Cardiac fibroblast (primary cell): Measurements from ENCODE around the gene SPATA31E1.
"Not testable (repeated sequence)": the region's sequence is repeated elsewhere in the genome, so short reads cannot be mapped to it uniquely, and the experiment has no call there.

Experiments
- DNase-seq, 2 donors: peaks; one replicate each; pipeline versions ENCODE4 v3.0.0 to v3.0.0-alpha.2; 2010; ENCODE audit warnings: low read depth in 2 of 2
- H3K4me3 ChIP-seq, 2 donors: replicated peaks in 1 of 2; 1 replicate in 1 of 2; 2 replicates in 1 of 2; pipeline ENCODE4 v1.5.1; 2011; ENCODE audit warnings: low read depth in 2 of 2, low read length in 2 of 2, mild to moderate bottlenecking in 2 of 2, moderate library complexity in 1 of 2
- TF ChIP-seq, protein P1 (sequence below): IDR thresholded peaks from one replicate; pipeline ENCODE4 v1.5.1; 2011; ENCODE audit warnings: low read depth, mild to moderate bottlenecking, low read length, inconsistent platforms

The SPATA31E1 gene

GRCh38 chr9:87892956-87893355 is 10.3 kb downstream of the SPATA31E1 start:
- no peak overlapping the region for H3K4me3 ChIP-seq
- no peak for DNase-seq
- TF ChIP-seq, protein P1, sequence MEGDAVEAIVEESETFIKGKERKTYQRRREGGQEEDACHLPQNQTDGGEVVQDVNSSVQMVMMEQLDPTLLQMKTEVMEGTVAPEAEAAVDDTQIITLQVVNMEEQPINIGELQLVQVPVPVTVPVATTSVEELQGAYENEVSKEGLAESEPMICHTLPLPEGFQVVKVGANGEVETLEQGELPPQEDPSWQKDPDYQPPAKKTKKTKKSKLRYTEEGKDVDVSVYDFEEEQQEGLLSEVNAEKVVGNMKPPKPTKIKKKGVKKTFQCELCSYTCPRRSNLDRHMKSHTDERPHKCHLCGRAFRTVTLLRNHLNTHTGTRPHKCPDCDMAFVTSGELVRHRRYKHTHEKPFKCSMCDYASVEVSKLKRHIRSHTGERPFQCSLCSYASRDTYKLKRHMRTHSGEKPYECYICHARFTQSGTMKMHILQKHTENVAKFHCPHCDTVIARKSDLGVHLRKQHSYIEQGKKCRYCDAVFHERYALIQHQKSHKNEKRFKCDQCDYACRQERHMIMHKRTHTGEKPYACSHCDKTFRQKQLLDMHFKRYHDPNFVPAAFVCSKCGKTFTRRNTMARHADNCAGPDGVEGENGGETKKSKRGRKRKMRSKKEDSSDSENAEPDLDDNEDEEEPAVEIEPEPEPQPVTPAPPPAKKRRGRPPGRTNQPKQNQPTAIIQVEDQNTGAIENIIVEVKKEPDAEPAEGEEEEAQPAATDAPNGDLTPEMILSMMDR, result no peak

- no peak overlapping the region for H3K4me3 ChIP-seq
- TF ChIP-seq, protein P1, result no peak
- no peak for DNase-seq
These were observed 12.4 kb downstream of the SPATA31E1 start for GRCh38 chr9:87894998-87895625.

GRCh38 chr9:87896891-87897290 is 14.2 kb downstream of the SPATA31E1 start:
- TF ChIP-seq, protein P1, result no peak
- DNase-seq, result no peak
- no peak overlapping the region for H3K4me3 ChIP-seq

- peak; percentile 16 to 50 for DNase-seq
- H3K4me3 ChIP-seq, result no peak overlapping the region
- TF ChIP-seq, protein P1, result no peak
These were observed 15.5 kb downstream of the SPATA31E1 start for GRCh38 chr9:87898151-87898550.

- not testable (repeated sequence) for H3K4me3 ChIP-seq, DNase-seq
These were observed 19.7 kb downstream of the SPATA31E1 start for GRCh38 chr9:87902371-87902770.

- no peak overlapping the region for H3K4me3 ChIP-seq
- TF ChIP-seq, protein P1, result no peak
- DNase-seq, result no peak
These were observed 26.8 kb downstream of the SPATA31E1 start for GRCh38 chr9:87909310-87910041.

DNA sequence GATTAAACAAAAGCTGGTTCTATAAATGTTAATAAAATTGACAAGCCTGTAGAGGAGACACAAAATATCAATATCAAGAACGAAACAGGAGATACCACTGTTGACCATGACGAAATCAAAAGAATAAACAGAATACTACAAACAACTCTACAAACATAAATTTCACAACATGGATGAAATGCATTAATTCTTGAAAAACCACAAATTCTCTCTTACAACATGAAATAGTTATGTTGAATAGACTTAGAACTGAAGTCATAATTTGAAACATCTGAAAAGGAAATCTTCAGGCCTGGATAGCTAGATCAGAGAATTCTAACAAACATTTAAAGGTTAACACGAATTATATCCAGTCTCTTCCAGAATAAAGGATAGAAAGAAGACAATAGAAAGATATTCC is 28.1 kb downstream of the SPATA31E1 start:
- DNase-seq, result no peak
- TF ChIP-seq, protein P1, result no peak
- H3K4me3 ChIP-seq, result no peak overlapping the region

GRCh38 chr9:87917662-87918061 is 35.0 kb downstream of the SPATA31E1 start, which contains the start of gene SPATA31C1:
Gene SPATA31C1 (plus strand): TSS chr9:87917962.
- not testable (repeated sequence) for DNase-seq, H3K4me3 ChIP-seq

- DNase-seq, H3K4me3 ChIP-seq: not testable (repeated sequence)
These were observed 36.3 kb downstream of the SPATA31E1 start for GRCh38 chr9:87919013-87919412.

- H3K4me3 ChIP-seq, DNase-seq: not testable (repeated sequence)
These were observed 38.9 kb downstream of the SPATA31E1 start for GRCh38 chr9:87921561-87921960.

- H3K4me3 ChIP-seq, DNase-seq: not testable (repeated sequence)
These were observed 40.3 kb downstream of the SPATA31E1 start for GRCh38 chr9:87923012-87923411.
